GM19240 (cell line): ENCODE data around the gene CYB5RL.
"Not testable (repeated sequence)": the region's sequence is repeated elsewhere in the genome, so short reads cannot be mapped to it uniquely, and the experiment has no call there.

Source experiments
- DNase-seq: peaks from one replicate; pipeline ENCODE4 v3.0.0; 2011; ENCODE audit warnings: low spot score; ENCODE audit not compliant: insufficient read length

The CYB5RL gene

GRCh38 chr1:54199765-54200518 lies at the start of gene CYB5RL, which contains the start of gene MRPL37:
TSS of gene CYB5RL (minus strand) at chr1:54200030. CDS start at chr1:54195616, 4,414 bp downstream.
TSS of gene MRPL37 (plus strand) at chr1:54200167. CDS start at chr1:54200244, 77 bp downstream.
- peak; percentile 97 for DNase-seq

- DNase-seq = no peak
These were observed 49.1 kb upstream of the CYB5RL start for GRCh38 chr1:54248966-54249365.

- no peak for DNase-seq
These were observed 48.2 kb upstream of the CYB5RL start for GRCh38 chr1:54247863-54248515.

GRCh38 chr1:54246116-54246721 lies 46.4 kb upstream of the CYB5RL start:
- no peak for DNase-seq

GRCh38 chr1:54245501-54245900 lies 45.7 kb upstream of the CYB5RL start:
- DNase-seq = no peak

- DNase-seq = no peak
These were observed 44.8 kb upstream of the CYB5RL start for GRCh38 chr1:54244655-54245054.

GRCh38 chr1:54243022-54243421 lies 43.2 kb upstream of the CYB5RL start:
- DNase-seq = no peak

GRCh38 chr1:54241364-54241763 lies 41.5 kb upstream of the CYB5RL start:
- no peak for DNase-seq

- DNase-seq = no peak
These were observed 41.0 kb upstream of the CYB5RL start for GRCh38 chr1:54240741-54241335.

GRCh38 chr1:54239631-54240031 lies 39.8 kb upstream of the CYB5RL start:
- DNase-seq = no peak

GRCh38 chr1:54239035-54239383 lies 39.2 kb upstream of the CYB5RL start:
- no peak for DNase-seq

- DNase-seq = no peak
These were observed 38.7 kb upstream of the CYB5RL start for GRCh38 chr1:54238353-54239034.

GRCh38 chr1:54237586-54237985 lies 37.8 kb upstream of the CYB5RL start:
- DNase-seq = no peak

- no peak for DNase-seq
These were observed 34.5 kb upstream of the CYB5RL start for GRCh38 chr1:54234284-54234683.

GRCh38 chr1:54233196-54233595 lies 33.4 kb upstream of the CYB5RL start:
- DNase-seq = not testable (repeated sequence)

GRCh38 chr1:54230507-54231339 lies 30.9 kb upstream of the CYB5RL start:
- DNase-seq = no peak

- DNase-seq = no peak
These were observed 29.6 kb upstream of the CYB5RL start for GRCh38 chr1:54229281-54229891.

GRCh38 chr1:54228638-54229079 lies 28.8 kb upstream of the CYB5RL start:
- no peak for DNase-seq

- no peak for DNase-seq
These were observed 28.1 kb upstream of the CYB5RL start for GRCh38 chr1:54227891-54228310.

- DNase-seq = no peak
These were observed 27.3 kb upstream of the CYB5RL start for GRCh38 chr1:54227091-54227602.
